ENCODE data around the gene RIPOR3.

GRCh38 chr20:50632236-50632635 is 59.1 kb downstream of the RIPOR3 start:
- TF ChIP-seq CTCF (IDR thresholded peaks at IDR 0.05; ENCODE audit: poor library complexity) (no peak), EZH2phosphoT487 (IDR thresholded peaks at IDR 0.05; ENCODE audit: low read depth, severe bottlenecking, unreplicated experiment) (no peak)

Measured in hepatocyte (in vitro differentiated cells).